ENCODE data around the gene YARS1. TPM values are rescaled to one million over a fixed set of nuclear protein-coding genes. Genes with fewer than 3 reads are reported as not detected.

YARS1 gene
- 66.3 to 99.1 TPM (median 79.8 TPM) in 5 replicates for total RNA-seq (2022; extraction: Qiagen RNA extraction; ENCODE audit: low read depth)

DNA sequence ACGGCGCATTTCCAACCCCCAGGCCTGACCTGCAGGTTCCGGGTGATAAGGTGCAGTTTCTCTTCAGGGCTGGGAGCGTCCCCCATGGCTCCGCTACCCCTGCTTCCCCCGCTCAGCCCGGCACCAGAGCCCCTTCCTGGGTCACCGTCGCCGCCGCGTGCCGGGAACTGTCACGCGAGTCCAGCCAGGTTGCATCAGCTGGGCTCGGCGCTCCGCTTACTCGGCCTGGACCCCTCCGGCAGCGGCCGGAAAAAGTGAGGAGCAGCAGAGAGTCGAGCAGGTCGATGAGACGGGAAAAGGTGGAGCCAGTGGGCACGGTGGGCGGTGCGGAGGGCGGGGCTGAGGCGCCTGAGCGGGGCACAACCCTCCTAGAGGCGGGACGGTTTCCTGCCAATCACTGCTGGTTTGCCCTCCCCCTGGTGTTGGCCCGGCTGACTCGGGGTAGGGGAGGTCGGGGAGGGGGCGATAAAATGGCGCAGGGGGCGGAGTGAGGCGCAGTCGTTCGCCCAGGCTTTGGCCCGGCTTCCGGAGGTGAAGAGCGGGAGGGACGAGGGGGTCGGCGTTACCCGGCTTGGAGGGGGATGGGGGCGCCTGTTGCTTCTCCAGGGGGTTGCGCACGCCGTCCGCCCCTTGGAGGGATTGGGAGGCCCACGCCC lies at the start of gene YARS1, which contains the start of gene S100PBP:
Gene YARS1 (minus strand): TSS at position 200 of the 656 bp plus-strand sequence. CDS start 114 bp downstream, at position 86.
Gene S100PBP (plus strand): TSS at position 495 of the 656 bp plus-strand sequence. CDS start 8,447 bp downstream, outside the sequence.

Other genes with a start within 250 kb of the YARS1 start
- gene ZBTB8OS, start 166.8 kb downstream of the YARS1 start, total RNA-seq (2022; extraction: Qiagen RNA extraction; ENCODE audit: low read depth): 33.1 to 49.6 TPM (median 42.5 TPM) in 5 replicates
- 66.2 to 93.3 TPM (median 78.0 TPM) in 5 replicates for gene RBBP4, start 166.2 kb downstream of the YARS1 start, total RNA-seq (2022; extraction: Qiagen RNA extraction; ENCODE audit: low read depth)
- 8.7 to 13.8 TPM (median 10.9 TPM) in 5 replicates for gene SYNC, start 114.6 kb downstream of the YARS1 start, total RNA-seq (2022; extraction: Qiagen RNA extraction; ENCODE audit: low read depth)
- 13.3 to 16.3 TPM (median 14.2 TPM) in 5 replicates for gene S100PBP, start 295 bp upstream of the YARS1 start, total RNA-seq (2022; extraction: Qiagen RNA extraction; ENCODE audit: low read depth)
- gene FNDC5, start 53.6 kb upstream of the YARS1 start, total RNA-seq (2022; extraction: Qiagen RNA extraction; ENCODE audit: low read depth): 0.38 to 0.95 TPM (median 0.76 TPM) in 5 replicates
- 0.17 to 0.64 TPM (median 0.32 TPM) in 4 of 5 replicates, not detected in the other for gene HPCA, start 69.1 kb upstream of the YARS1 start, total RNA-seq (2022; extraction: Qiagen RNA extraction; ENCODE audit: low read depth)
- 27.6 to 46.9 TPM (median 41.7 TPM) in 5 replicates for gene TMEM54, start 84.0 kb upstream of the YARS1 start, total RNA-seq (2022; extraction: Qiagen RNA extraction; ENCODE audit: low read depth)
- 18.9 to 24.1 TPM (median 23.2 TPM) in 5 replicates for gene RNF19B, start 147.5 kb upstream of the YARS1 start, total RNA-seq (2022; extraction: Qiagen RNA extraction; ENCODE audit: low read depth)
- 148 to 164 TPM (median 156 TPM) in 5 replicates for gene AK2, start 219.5 kb upstream of the YARS1 start, total RNA-seq (2022; extraction: Qiagen RNA extraction; ENCODE audit: low read depth)

All from A549 treated with RU486 at 1 μM for 4 hours (cell line).